ENCODE data around the gene DLGAP1.

DNA sequence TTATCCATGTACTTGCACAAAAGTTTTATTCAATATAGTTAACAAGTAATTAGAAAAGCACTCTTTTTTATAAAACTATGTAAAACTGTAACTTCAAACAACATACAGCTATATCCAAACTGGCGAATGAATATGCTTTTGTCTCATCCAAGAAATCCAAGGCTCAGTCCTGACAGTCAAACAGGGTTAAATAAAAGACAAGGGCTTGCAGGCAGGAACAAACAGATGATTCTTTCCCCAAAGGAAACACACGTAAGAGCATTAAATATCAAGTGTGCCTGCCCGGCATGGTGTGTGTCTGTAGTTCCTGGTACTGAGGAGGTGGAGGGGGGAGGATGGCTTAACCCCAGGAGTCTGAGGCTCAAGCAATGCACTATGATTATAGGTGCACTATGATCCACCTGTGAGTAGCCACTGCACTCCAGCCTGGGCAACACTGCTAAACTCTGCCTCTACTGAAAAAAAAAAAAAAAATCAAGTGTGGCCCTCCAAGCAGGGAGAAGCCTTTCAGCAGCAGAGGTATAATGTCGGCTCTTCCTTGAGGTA is 171.3 kb downstream of the DLGAP1 start:
- TF ChIP-seq CTCF (IDR thresholded peaks at IDR 0.05): no peak
- TF ChIP-seq, protein P1, sequence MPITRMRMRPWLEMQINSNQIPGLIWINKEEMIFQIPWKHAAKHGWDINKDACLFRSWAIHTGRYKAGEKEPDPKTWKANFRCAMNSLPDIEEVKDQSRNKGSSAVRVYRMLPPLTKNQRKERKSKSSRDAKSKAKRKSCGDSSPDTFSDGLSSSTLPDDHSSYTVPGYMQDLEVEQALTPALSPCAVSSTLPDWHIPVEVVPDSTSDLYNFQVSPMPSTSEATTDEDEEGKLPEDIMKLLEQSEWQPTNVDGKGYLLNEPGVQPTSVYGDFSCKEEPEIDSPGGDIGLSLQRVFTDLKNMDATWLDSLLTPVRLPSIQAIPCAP (CRISPR knock-in tag; IDR thresholded peaks at IDR 0.05): no peak
- TF ChIP-seq, protein P2, sequence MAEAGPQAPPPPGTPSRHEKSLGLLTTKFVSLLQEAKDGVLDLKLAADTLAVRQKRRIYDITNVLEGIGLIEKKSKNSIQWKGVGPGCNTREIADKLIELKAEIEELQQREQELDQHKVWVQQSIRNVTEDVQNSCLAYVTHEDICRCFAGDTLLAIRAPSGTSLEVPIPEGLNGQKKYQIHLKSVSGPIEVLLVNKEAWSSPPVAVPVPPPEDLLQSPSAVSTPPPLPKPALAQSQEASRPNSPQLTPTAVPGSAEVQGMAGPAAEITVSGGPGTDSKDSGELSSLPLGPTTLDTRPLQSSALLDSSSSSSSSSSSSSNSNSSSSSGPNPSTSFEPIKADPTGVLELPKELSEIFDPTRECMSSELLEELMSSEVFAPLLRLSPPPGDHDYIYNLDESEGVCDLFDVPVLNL (CRISPR knock-in tag; IDR thresholded peaks at IDR 0.05; ENCODE audit: borderline replicate concordance, low read depth): no peak
- TF ChIP-seq MAX (CRISPR knock-in tag; IDR thresholded peaks at IDR 0.05): no peak
- TF ChIP-seq MXD4 (CRISPR knock-in tag; IDR thresholded peaks at IDR 0.05; ENCODE audit: borderline replicate concordance): no peak
- TF ChIP-seq E2F1 (CRISPR knock-in tag; IDR thresholded peaks at IDR 0.05): no peak
- no peak for TF ChIP-seq ZNF121 (CRISPR knock-in tag; IDR thresholded peaks at IDR 0.05)
- no peak for TF ChIP-seq USF1 (CRISPR knock-in tag; IDR thresholded peaks at IDR 0.05)

Measured in WTC11 (cell line).